Measurements from ENCODE around the gene SUSD5.
"Not testable (repeated sequence)": the region's sequence is repeated elsewhere in the genome, so short reads cannot be mapped to it uniquely, and the experiment has no call there.

SUSD5 gene

DNA sequence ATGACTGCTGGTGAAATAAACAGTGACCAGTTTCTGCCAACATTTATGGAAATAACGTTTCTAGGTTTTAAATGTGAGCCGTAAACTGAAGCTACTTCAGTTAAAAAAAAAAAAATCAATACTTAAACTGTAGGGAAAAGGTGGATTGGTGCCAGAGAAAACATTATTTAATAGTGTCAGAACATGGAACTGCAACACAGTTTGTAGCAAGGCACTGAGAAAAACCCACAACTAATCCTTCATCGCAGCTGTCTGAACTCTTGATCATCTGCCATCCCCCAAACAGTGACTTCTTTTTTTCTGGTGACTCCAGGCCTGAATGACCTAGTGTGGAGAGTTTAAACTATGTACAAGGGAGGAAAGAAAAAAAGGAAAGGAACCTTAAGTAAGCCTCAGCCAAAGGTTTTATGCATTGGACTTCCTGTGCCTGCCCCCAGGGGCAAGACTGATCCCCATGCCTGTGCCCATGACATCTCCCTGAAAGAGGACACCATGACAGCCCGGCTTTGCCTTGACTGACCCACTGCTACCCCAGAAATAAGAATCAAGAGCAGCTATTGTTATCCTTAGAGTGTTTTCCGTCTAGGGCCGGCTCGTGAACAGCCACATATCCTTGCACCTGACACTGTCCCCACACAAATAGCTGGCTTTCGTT lies 71.7 kb downstream of the SUSD5 start:
- no peak for DNase-seq

DNA sequence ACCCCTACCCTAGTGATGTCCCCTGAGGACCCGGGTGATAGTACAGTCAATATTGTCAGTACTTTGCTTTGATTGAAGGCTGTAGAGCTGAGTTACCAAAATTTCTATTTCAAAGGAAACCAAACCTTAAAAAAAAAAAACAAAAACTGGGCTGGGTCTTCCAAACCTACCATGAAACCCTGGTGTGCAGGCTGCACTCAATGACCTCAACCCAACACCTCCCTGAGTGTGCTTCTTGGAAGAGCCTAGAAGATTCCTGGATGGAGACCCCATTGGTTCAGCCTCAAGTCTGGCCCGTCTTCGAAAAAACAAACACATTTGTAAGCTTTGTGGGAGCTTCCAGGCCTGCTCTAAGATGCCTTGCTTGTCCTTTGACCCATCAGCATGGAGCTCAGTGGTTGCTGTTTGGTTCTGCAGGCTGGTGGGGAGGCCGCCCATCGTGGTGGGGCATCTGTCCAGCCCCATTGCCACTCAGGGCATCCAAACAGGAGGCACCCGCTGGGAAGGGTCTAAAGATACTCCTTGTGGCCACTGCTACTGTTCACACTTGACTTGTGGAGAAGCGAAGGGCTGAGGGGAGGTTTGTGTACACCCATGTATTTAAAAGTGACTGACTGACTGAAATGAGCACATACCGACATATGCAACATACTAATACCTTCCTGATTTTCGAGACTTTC lies 72.6 kb downstream of the SUSD5 start:
- no peak for DNase-seq

DNA sequence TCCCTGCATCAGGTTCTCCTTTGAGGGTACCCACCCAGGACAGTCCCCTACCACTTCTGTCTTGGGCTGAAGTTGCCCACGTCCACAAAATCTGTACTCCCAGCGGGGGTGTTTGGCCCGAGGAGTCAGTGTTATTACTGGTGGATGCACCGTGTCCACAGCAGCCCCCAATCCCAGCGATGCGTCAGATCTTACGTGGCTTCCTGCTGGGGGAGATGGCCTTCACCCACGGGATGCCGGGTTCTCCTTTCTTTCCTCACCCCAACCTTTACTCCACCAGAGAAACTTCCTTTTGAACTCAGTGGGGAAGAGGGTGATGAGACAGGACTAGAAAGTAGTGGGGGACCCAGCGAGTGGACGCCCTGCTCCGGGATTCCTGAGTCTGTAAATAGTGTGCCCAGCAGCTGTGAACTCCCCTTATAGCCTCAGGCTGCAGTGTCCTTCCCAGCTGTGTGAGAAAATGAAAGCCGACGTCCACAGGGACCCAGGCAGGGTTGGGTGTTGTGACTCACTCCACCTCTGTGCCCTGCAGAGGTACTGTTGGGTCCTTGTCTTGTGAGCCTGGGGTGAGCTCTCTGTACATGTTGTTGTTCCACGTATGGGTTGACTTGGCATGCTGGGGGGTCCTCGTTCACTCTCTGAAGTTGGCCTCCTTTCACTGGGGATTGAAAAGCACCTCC lies 73.2 kb downstream of the SUSD5 start:
- no peak for DNase-seq

DNA sequence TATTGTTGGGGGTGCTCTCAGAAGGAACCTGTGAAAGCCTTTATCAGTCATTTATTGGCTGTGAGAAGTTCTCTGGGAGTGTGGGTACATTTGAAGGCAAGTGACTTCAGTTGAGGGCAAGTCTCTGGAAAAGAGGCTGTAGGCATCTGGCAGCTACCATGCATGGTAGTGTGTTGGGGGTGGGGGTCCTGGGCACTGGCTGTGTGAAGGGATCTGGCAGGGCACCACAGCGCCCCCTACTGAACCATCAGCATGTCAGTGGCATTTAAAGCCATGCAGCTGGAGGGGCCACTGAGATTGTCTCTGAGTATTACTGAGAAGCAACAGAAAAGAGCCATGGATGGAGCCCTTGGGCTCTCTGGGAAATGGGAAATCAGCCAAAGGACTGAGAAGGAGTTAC lies 74.2 kb downstream of the SUSD5 start:
- DNase-seq, result no peak

DNA sequence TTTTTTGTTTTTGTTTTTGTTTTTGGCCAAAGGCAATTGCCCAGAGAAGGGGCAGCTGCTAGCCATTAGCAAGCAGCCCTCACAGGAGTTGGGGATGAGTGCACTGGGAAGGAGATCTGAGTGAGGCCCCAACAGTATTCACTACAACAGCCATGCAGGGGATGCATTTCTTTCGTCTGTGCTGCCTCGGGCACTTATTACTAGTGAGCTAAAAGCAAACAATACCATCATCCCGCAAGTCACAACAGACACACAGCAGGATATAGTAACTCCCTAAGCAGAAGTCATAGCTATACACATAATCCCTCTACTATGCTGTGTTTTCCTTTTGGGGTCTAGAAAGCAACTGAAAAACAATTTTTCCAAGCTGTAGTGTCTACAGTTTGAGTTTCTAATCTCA lies 77.6 kb downstream of the SUSD5 start:
- DNase-seq, result no peak

DNA sequence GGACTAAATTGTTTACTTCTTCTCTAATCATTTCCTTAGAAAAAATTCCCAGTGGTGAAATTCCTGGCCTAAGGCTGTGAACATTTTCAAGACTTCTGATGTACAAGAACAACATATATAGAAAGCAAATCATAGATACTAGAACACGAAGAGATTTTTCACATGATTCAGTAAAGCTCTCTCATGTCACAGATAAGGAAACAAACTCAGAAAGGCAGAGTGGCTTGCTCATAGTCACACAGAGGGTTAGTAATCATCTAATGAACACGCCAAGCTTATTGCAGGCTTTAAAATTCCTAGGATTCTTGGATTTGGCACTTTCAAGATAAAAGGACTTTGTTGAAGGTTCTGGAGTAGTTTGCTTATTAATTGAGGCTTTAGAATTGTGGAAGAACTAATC lies 78.6 kb downstream of the SUSD5 start:
- no peak for DNase-seq

DNA sequence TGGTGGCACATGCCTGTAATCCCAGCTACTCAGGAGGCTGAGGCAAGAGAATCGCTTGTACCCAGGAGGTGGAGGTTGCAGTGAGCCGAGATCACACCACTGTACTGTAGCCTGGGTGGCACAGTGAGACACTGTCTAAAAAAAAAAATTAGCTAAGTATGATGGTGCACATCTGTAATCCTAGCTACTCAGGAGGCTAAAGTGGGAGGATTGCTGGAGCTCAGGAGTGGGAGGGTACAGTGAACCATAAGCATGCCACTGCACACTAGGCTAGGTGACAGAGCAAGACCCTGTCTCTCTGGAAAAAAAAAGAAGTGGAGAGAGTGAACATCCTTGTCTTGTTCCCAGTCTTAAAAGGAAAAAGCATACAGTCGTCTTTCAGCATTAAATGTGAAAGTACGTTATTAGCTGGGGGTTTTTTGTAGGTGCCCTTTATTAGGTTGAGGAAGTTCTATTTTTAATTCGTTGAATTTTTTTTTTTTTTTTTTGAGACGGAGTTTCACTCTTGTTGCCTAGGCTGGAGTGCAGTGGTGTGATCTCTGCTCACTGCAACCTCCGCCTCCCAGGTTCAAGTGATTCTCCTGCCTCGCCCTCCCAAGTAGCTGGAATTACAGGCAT lies 79.5 kb downstream of the SUSD5 start:
- not testable (repeated sequence) for DNase-seq

DNA sequence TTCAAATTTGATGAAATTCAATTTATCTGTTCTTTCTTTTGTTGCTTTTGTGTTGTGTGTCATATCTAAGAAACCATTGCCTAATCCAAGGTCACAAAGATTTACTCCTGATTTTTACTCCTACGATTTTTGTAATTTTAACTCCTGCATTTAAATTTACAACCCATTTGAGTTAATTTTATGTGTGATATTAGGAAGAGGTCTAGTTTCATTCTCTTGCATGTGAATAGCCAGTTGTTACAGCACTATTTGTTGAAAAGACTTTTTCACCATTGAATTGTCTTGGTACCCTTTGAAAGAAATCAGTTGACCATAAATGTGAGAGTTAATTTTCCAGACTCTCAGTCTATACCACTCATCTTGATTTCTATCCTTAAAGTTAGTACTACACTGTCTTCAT lies 80.9 kb downstream of the SUSD5 start:
- DNase-seq, result no peak

DNA sequence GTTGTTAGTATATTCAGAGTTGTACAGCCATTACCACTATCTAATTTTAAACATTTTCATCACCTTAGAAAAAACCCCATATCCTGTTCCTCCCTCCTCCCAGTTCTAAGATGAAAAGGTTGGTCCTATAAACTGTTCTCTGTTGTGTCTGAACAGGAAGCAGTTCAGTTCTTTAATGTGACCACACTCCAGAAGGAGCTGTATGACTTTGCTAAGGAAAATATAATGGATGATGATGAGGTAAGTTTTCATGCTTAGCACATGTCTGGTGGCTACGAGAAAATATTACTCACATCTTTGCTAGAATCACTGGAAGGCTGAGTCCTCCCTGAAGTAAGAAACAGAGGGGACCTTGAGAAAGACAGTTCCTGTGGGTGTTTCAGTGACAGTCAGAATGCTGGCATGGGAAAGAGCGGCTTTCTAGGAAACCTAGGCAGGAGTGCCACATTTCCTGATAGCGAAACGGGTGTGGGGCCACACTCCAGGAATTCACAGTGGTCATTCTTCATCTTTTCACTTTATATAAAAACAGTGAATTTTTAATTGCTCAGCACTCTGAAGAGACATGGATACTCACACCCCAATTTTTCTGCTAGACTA lies 84.5 kb downstream of the SUSD5 start:
- no peak for DNase-seq

DNA sequence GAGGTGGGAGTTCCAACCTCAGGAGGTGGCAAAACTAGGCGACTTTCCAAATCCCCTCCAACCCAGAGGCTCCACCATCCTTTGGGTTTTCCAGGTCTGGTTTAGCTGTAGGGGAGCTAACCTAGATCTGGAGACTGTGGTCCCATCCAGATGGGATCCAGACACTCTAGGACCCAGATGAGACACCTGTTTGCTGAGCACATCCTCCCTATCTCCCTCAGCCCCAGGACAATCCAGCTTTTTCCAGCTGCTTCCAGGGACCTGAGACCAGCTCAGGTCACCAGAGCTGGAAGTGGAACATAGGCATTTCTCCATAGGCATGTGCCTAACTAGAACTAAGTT lies 86.6 kb downstream of the SUSD5 start:
- no peak for DNase-seq

DNA sequence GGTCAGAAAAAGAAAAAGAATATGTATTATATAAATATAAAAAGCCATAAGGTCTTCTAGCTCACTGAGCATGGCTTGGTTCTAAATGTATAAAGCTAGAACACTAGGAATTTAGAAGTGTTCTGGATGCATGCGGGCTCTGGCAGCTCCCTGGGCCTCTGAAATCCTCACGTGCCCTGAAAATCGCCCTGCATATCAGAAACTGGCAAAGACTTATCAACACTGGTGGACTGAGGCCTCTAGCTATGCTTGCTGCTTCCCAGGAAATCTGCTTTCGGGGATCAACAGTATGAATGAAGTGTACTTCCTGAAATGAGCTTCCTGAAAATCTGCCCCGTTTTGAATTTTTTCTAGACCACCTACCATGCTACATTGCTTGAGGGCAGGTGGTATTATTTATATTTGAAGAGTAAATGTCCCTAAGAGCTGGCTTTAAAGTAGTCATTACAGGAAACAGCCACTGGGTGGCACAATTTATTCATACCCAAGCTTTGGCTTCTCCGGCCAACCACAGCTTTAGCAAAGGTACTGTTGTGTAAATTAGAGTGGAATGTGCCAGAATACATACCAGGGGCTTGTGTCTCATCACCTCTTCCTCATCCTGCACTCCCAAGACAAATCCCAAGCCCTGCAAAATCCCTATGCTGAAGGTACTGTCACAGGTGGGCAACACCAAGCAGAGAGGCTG lies 87.1 kb downstream of the SUSD5 start:
- no peak for DNase-seq

DNA sequence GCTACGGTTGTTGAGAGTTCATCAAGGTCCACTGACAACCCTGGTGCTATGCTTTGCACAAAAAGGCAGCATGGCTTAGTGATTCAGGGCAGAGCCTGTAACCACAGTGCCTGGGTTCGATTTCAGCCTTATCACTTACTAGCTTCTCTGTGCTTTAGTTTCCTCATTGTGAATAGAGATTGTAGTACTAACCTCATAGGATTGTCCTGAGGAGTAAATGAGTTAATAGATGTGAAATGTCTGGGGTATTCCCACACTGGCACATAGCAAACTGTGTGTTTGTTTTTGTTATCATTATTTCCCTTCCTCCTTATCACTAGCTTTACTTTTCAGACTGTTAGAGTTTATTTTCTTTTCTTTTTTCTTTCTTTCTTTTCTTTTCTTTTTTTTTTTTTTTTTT lies 88.5 kb downstream of the SUSD5 start:
- no peak for DNase-seq

DNA sequence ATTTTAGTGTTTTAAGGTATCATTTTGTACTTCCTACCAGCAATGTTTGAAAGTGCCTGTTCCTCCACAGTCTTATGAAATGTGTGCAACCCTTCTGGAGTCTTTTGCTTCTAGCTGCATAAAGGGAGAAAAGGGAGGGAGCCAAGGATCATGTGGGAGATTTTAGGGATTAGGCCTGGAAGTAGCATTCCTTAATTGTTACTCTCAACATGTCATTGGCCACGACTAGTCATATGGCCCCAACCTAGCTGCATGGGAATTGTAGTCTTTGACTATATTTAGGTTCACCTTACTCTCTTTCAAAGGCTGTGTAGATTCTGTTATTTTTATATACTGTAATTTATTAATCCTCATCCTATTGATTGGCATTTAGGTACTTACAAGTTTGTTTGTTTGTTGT lies 89.9 kb downstream of the SUSD5 start:
- DNase-seq, result no peak

DNA sequence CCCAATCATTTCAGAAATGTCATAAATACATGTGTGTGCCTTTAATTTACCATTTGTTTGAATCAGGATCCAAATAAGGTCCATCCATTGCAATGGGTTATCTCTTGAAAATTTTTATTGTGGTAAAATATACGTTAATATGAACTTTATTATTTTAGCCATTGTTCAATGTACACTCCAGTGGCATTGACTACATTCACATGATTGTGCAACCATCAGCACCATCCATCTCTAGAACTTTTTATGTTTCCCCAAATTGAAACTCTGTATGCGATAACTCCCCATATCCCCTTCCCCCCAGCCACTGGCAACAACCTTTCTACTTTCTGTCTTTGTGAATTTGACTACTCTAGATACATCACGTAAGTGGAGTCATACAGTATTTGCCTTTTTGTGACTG lies 92.8 kb downstream of the SUSD5 start:
- no peak for DNase-seq

DNA sequence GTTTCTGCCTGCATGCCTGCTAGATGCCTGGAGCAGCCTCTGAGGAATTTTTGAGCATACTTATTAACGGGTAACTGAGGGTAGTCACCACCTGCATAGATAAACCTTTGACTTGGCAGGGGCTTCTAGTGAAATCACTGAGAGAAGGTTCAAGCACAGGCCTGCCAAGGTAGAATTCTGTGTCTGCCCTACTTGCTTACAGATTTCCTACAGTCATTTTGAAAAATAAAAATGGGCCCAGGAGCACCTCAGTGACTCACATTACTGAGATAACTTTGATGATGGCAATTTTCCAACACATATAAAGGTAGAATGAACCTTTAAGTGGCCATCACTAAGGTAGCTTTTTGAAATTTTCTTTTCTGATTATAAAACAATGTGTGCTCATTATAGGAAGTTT lies 94.0 kb downstream of the SUSD5 start:
- no peak for DNase-seq

DNA sequence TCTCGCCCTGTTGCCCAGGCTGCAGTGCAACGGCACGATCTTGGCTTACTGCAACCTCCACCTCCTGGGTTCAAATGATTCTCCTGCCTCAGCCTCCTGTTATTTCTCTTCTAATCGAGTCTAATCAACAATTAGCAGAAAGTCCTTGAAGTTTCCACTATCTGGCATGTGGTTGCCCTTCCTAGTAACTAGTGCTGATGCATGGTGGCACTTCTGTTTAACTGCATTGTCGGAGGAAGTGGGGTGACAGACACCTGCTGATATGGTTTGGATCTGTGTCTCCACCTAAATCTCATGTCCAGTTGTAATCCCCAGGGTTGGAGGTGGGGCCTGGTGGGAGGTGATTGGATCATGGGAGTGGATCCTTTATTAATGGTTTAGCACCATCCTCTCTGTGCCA lies 95.6 kb downstream of the SUSD5 start:
- DNase-seq, result no peak

DNA sequence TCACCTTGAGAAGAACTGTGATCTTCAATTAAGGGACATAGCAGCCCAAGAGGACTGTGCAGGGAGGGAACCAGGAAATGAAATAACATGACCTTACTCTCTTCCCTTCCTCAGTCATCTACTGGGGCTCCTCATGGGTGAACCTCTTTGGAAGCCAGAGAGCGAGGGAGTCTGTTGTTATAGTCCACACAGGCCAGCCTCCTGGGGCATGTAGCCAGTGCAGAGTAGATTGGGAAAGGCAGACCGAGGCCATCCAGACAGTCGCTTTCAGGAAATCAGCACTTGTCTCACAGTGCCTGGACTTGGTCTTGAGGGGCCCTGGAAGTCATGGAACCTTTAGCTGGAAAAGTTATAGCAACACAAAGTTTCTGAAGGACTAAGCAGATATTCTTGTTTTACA lies 98.7 kb downstream of the SUSD5 start:
- DNase-seq, result no peak

DNA sequence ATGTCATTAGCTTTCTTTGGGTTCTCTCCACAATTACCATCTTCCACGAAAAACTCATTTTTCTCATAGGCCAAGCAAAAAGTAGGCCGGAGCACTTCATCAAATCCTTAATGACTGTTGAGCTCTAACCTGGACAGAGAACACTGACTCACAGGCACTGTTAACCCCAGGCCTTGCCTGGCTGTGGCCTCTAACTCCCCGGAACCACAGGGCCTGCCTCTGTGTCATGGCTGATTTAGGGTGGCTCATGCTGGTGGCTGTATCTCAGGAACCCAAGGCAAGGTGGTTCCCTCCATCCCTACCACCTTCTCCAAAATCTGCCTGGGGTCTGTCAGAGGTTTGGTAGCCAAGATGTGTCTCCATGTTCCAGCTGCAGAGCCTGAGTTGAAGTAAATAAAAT lies 101.1 kb downstream of the SUSD5 start:
- no peak for DNase-seq

DNA sequence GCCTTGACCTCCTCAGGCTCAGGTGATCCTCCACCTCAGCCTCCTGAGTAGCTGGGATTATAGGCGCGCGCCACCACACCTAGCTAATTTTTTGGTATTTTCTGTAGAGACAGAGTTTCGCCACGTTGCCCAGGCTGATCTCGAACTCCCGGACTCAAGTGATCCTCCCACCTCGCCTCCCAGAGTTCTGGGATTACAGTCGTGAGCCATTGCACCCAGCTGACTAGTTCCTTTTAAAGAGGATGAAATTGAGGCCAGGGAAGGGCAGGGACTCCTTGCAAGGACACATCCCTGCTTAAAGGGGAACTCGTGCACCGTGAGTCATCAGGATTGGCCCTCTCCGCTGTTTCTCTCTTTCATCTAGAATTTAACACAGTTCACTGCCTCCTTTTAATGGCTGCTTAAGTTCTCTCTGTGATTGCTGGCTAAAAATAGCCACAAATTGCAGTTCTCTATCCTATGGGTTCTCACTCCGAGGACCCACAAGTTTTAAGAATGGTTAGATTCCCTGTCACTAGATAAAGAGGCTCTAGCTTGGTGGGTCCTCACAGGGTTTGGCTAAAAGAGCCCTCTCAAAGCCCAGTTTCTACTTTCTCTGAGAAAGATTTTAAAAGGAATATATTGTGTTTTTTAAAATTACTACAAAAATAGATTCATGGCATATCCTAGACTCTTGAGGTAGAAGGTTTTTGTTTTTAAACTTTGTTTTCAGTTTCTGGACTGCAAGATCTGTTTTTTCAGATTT lies 103.4 kb downstream of the SUSD5 start:
- DNase-seq, result no peak

DNA sequence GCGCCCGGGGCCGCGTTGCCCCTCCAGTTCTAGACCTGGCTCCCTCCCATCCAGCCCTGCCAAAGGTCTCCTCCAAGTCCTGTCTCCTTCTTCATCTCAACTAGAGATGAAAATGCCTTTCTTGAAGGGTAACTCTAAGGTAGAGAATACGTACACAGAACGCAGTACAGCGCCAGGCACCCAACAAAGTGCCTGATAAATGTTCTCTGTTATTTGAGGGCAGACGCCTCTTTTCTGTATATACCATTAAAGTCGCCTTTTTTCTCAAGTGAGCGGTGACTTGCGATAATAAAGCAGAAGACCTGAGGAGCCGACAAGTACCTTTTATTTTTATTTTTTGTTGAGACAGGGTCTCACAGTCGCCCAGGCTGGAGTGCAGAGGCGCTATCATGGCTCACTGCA lies 104.0 kb downstream of the SUSD5 start:
- DNase-seq, result no peak

DNA sequence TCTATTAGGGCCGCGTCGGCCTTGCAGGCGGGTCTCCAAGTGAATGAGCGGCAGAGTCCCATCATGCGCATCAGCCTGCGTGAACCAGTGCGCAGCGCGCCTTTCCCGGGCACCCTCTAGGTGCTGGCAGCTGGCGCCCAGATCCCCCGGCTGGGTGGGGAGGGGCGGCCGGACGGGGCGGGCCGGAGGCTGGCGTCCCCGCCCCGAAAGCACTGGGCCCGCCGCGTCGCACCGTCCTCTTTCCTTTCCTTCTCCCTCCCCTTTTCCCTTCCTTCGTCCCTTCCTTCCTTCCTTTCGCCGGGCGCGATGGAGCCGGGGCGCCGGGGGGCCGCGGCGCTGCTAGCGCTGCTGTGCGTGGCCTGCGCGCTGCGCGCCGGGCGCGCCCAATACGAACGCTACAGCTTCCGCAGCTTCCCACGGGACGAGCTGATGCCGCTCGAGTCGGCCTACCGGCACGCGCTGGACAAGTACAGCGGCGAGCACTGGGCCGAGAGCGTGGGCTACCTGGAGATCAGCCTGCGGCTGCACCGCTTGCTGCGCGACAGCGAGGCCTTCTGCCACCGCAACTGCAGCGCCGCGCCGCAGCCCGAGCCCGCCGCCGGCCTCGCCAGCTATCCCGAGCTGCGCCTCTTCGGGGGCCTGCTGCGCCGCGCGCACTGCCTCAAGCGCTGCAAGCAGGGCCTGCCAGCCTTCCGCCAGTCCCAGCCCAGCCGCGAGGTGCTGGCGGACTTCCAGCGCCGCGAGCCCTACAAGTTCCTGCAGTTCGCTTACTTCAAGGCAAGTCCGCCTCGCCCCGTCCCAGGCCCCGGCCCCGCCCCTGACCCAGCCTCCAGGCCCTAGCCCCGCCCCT lies 104.6 kb downstream of the SUSD5 start, which contains the start of gene CRTAP:
CRTAP (plus strand) TSS at position 243 of the 850 bp plus-strand sequence; CDS start at position 307, 64 bp downstream.
- DNase-seq, result no peak

Measured in NCI-H2081 treated with DMSO at 0.1 percent for 48 hours (cell line).